GM21529 (cell line): ENCODE measurements around the gene ZNF692.
"Not testable (repeated sequence)": the region's sequence is repeated elsewhere in the genome, so short reads cannot be mapped to it uniquely, and the experiment has no call there.

Source experiments
- ATAC-seq: cut with Tn5 transposase; IDR thresholded peaks from one replicate; pipeline ENCODE4 v1.9.1; 2021; ENCODE audit not compliant: unreplicated experiment

ZNF692 gene

GRCh38 chr1:248849637-248850036 is 9.2 kb downstream of the ZNF692 start:
- no peak for ATAC-seq

GRCh38 chr1:248849152-248849551 is 9.7 kb downstream of the ZNF692 start:
- ATAC-seq = no peak

- ATAC-seq = no peak
Observed at GRCh38 chr1:248848602-248849001, 10.3 kb downstream of the ZNF692 start.

GRCh38 chr1:248847956-248848561 is 10.8 kb downstream of the ZNF692 start:
- no peak for ATAC-seq

- no peak for ATAC-seq
Observed at GRCh38 chr1:248847181-248847955, 11.5 kb downstream of the ZNF692 start.

GRCh38 chr1:248844526-248844925 is 14.4 kb downstream of the ZNF692 start:
- ATAC-seq = no peak

GRCh38 chr1:248843687-248844086 is 15.2 kb downstream of the ZNF692 start:
- ATAC-seq = no peak

- peak; percentile 22 for ATAC-seq
Observed at GRCh38 chr1:248842781-248843331, 16.0 kb downstream of the ZNF692 start.

- ATAC-seq = no peak
Observed at GRCh38 chr1:248841702-248842395, 17.0 kb downstream of the ZNF692 start.

GRCh38 chr1:248840946-248841345 is 17.9 kb downstream of the ZNF692 start:
- no peak for ATAC-seq

GRCh38 chr1:248839168-248839555 is 19.7 kb downstream of the ZNF692 start:
- no peak for ATAC-seq

GRCh38 chr1:248838357-248839167 is 20.3 kb downstream of the ZNF692 start:
- peak; percentile 61 for ATAC-seq

GRCh38 chr1:248837781-248838356 is 21.0 kb downstream of the ZNF692 start, which contains the start of gene ZNF672:
Gene ZNF672, plus strand, starts transcription at chr1:248838224. Its CDS starts 9,051 bp downstream, at chr1:248847275.
- peak; percentile 80 for ATAC-seq

GRCh38 chr1:248837045-248837780 is 21.7 kb downstream of the ZNF692 start:
- no peak for ATAC-seq

GRCh38 chr1:248834343-248834940 is 24.4 kb downstream of the ZNF692 start:
- no peak for ATAC-seq

- no peak for ATAC-seq
Observed at GRCh38 chr1:248831842-248832241, 27.0 kb downstream of the ZNF692 start.

GRCh38 chr1:248830718-248831017 is 28.2 kb downstream of the ZNF692 start:
- ATAC-seq = not testable (repeated sequence)

GRCh38 chr1:248828845-248829244 is 30.0 kb downstream of the ZNF692 start:
- ATAC-seq = no peak
